Glomerular endothelial cell (primary cell): ENCODE results near the gene PLEKHG5. TPM values are rescaled to one million over a fixed set of nuclear protein-coding genes. Genes with fewer than 3 reads are reported as not detected.

Experiments used
- DNase-seq: peaks from one replicate; pipeline ENCODE4 v3.0.0-alpha.2; 2011; ENCODE audit warnings: low read depth, low spot score; ENCODE audit errors: extremely low read depth
- total RNA-seq: library from RNA; depleted of rRNA; stranded (reverse); fragments of >200 nt; gene quantifications from 2 replicates; pipeline ENCODE4 v1.2.3, GENCODE V29; 2015

Gene PLEKHG5
- total RNA-seq = 44.9 and 63.7 TPM in 2 replicates

DNA sequence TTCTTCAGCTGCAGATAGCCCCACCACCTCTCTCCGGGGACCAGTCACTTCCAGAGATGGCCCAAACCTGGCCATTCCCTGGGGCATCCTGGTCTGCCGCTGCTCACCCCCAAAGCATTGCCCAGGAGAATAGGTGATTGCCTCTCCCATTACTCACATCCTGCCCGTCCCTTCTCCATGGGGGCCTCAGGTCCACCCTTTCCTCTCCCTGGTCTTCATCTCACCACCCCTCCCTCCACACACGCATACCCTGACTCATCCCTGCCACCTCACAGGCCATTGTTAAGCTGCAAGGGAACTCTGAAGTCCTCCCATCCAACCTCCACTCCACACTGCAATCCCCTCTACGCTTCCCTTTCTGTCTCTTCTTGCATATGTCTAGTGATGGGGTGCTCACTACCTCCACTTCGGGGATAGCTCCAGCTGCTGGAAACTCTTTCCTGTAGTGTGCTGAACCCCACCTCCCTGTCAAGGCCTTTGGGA, at the start of gene PLEKHG5:
TSS of gene PLEKHG5 (minus strand) at position 188 of the 483 bp plus-strand sequence. CDS start 14,096 bp downstream, outside the sequence.
- no peak for DNase-seq

- no peak for DNase-seq
These were observed 47.5 kb upstream of the PLEKHG5 start for GRCh38 chr1:6538956-6539355.

DNA sequence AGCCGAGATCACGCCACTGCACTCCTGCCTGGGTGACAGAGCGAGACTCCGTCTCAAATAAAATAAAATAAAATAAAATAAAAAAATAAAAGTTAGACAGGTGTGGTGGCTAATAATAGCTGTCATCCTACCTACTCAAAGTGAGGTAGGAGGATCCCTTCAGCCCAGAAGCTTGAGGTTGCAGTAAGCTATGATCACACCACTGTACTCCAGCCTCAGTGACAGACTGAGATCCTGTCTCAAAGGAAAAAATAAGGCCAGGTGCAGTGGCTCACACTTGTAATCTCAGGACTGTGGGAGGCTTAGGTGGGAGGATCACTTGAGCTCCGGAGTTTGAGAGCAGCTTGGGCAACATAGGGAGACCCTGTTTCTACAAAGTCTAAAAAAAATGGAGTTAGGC, 44.8 kb upstream of the PLEKHG5 start:
- no peak for DNase-seq

- DNase-seq = no peak
These were observed 43.7 kb upstream of the PLEKHG5 start for GRCh38 chr1:6535214-6535613.

DNA sequence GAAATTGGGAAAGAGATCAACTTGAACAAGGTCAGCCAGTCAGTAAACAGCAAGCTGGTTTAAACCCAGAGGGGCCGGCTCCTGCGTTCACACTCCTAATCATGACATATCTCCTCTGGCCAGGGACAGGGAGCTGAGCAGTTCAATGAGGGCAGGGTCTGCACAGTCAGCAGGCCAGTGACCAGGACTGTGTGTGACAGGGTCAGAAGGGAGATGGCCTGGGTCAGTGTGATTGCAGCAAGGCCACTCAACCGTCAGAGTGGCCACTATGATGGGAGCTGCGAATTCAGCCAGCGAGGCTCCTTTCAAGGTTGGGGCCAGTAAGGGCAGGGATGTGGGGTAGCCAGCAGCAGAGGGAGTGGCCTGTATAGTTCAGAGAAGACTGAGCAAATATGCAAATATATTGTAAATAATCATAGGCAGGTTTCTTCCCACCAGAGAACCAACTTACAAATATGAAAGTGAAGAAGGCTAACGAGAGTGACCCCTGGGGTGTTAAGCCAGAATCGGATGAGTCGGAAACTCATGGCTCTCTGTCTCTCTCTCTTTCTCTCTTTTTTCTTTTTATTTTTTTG, 42.9 kb upstream of the PLEKHG5 start:
- DNase-seq = no peak

- DNase-seq = no peak
These were observed 40.5 kb upstream of the PLEKHG5 start for GRCh38 chr1:6531996-6532395.

DNA sequence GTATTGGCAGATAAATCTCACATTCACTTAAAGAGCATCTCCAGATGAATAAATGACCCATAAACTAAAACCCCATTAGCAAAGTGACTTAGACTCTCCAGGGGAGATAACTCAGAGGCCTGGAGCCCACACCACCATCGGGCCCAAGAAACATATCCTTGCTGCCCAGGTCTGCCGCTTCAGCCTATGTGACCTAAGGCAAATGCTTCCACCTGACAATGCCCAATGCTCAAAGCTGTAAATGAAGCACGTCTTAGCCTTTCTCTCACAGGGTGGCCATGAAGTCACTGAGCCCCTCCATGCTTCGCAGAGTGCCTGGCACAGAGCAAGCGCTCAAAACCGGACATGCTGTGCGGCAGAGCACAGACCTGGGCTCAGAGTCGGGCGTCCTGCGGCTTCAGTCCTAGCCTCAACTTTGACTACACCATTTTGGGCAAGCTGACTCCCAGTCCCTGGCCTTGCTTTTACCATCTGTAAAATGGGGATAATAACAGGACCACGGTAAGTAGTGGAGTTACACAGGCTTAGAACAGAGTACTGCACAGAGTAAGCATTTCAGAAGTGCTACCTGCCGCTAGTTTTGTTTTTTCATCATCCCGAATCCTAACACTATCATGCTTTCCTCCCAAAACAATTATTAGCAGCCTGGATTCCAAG, 39.2 kb upstream of the PLEKHG5 start:
- DNase-seq = no peak

GRCh38 chr1:6528492-6528891, 37.0 kb upstream of the PLEKHG5 start:
- DNase-seq = no peak

GRCh38 chr1:6526316-6526715, 34.8 kb upstream of the PLEKHG5 start:
- no peak for DNase-seq

GRCh38 chr1:6523566-6523965, 32.1 kb upstream of the PLEKHG5 start:
- DNase-seq = peak; percentile 16

DNA sequence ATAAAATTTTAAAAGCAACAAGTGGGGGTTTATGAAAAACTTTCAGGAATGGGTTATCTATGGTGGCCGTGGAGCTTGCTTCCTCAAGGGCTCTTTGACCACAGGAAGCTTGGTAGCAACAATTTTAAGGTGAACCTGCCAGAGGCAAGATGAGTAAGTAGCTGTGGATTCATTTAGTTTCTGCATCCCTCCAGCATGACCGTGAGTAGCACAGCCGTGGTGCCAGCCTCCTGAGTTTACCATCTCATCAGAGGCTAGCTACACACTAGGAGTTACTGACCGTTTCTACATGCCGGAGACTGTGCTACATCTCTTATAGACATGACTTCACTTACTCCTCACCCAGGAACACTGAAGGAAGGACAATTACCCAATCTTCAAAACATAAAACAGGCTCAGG, 30.1 kb upstream of the PLEKHG5 start:
- no peak for DNase-seq

DNA sequence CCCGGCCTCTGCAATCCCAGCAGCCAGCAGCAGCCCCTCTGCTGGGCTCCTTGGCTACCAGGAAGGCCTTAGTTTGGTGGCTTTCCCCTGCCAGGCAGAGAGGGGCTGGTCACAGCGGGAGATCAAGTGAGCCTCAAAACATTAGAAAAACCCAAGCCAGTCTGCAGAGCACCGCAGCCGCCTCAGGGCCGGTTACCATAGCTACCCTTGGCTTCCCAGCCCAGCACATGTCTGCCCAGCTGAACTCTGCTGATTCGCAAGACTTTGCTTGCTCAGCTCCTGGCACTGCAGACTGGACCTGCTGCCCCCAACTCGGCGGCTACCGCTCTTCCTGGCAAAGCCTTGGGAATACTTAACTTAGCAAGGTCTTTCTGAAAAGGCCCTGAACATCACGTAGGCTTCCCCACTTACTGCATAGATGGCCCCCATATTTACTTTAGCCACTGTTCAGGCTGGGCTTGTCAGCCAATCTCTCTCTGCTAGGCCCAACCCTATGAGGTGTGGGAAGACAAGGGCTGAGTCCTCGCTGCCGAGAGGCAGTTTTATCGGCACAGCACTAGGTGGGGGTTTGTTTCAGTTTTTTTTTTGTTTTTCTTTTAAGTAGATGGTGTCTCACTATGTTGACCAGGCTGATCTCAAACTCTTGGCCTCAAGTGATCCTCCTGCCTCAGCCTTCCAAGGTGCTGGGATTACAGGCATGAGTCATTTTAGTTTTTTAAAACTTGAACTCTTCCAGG, 28.6 kb upstream of the PLEKHG5 start:
- no peak for DNase-seq

DNA sequence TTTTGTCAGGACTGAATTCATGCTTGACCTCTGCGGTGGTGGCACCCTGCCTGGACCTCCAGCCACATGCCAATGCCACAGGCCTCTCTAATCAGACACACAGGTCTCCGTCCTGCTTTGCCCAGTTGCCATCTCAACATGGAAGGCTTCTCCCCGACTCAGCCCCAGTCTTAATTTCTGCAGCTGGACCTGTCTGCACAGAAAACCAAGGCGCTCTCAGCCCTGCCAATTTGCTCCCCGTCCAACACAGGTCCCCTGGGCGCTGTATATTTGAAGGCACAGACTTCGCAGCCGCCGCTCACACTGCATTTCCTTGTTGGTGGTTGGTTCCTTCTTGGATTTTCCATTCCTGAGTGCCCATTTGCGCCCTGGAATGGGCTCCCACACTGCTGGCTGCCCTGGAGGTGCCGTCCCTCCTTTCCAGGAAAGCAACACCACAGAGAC, 28.0 kb upstream of the PLEKHG5 start:
- DNase-seq = no peak

DNA sequence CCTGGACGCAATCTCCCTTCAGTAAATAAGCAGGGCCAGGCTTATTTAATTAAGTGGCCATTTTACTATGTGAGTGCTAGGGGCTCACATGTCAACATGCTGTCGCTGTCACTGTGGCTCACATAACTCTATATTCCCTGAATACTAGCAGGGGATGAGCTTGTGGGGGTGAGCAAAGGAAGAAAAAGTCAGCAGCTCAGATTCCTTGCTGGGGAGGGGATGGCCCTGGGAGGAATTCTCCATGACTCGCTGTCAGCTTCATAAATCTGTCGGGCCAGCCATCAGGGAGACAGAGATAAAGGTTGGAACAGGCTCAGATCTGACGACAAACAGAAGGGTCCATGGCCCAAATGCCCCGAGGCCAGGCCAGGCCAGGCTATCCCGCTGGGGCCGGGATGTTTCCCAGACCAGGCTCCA, 26.0 kb upstream of the PLEKHG5 start:
- DNase-seq = no peak

DNA sequence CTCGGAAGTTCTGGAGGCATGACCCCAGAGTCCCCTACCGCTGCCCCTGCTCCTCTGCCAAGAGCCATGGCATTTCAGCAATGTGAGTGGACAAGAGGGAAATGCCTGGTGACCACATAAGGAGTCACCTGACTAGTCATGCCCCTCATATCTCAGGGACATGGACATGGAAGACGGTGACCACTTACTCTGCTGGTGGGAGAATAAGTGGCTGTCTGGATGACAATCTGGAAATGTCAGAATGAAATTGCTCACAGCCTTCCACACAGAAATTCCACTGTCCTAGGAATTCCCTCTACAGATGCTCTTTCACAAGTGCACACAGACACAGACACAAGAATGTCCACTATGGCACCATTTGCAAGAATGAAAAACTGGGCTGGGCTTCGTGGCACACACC, 24.3 kb upstream of the PLEKHG5 start:
- no peak for DNase-seq

DNA sequence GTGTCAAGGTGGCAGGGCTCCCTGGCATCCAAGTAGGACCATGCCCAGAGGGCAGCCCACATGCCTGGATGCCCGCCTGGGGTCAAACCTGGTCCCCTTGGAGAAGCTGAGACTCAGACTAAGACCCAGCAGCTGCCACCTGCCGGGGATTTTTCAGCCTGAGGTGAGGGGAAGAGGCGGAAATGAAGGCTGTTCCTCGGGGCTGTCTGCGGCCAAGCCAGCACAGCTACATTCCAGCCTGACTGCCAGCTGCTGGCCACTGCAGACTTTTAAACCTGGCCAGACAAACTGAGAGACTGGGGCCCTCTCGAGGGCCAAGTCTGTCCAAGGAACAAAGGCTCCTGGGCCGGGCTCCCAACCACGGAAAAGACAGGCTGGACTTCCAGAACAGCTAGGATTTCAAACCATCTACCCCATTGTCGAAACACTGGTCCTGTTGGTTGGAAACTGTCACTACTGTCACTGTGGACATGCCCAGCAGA, 21.9 kb upstream of the PLEKHG5 start:
- DNase-seq = no peak

- DNase-seq = no peak
These were observed 21.4 kb upstream of the PLEKHG5 start for GRCh38 chr1:6512908-6513280.

DNA sequence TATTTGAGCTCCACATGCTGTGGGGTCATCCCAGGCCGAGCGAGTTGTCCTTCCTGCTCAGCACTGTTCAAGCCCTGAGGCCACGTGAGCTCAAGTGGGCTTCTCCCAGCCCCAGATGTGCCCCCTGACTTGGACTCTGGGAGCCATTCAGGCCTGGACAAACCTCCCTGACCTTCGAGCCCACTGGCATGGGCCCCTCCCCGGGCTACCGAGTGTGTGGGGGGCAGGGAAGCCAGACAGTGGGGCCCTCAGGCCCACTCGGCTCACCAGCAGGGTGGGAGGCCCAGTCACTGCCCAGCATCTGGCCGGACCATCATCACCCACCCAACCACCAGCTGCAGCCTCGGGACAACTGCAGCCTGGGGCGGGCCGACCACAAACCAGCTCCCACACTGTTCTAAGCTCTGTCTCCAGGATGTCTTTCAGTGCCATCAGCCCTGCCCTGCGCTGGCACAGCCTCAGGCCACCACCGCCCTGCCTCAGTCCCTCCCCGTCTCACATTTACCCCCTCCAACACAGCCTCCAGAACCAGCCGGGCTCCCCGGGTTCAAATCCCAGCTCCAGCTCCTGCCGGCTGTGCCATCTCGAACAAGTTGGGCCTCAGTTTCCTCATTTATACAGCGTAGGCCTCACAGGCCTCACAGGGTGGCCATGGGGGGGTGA, 20.9 kb upstream of the PLEKHG5 start:
- DNase-seq = no peak

GRCh38 chr1:6511561-6512244, 20.2 kb upstream of the PLEKHG5 start:
- DNase-seq = no peak

DNA sequence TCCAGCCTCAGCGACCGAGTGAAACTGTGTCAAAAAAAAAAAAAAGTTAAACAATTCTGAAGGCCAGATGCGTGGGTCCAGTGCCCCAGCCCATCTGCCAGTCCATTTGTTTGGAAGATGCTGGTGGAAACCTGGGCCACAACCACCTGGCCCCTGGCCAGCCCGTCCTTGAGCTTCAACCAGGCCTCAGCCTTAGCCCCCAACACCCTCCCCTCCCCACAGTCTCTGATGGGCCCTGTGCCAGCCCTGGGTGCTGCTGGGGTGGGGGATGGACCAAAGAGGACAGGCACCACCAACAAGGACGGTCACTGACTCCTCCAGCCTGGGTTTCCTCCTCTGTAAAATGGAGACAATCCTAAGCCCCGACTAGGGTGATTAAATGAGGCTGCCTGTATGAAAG, 19.6 kb upstream of the PLEKHG5 start:
- DNase-seq = no peak

- DNase-seq = no peak
These were observed 19.0 kb upstream of the PLEKHG5 start for GRCh38 chr1:6510493-6510892.
